ENCODE results near the gene CALY.
"Not testable (repeated sequence)": the region's sequence is repeated elsewhere in the genome, so short reads cannot be mapped to it uniquely, and the experiment has no call there.

CALY gene

GRCh38 chr10:133370030-133370786 lies 33.5 kb upstream of the CALY start:
- Histone ChIP-seq H3K4me3 (ENCODE audit: insufficient read depth in 1 of 2, low read depth in 1 of 2, low read length in 2 of 2) (no peak overlapping the region), H3K27me3 (ENCODE audit: control insufficient read depth in 1 of 2, insufficient read depth in 1 of 2, low read length in 2 of 2) (no peaks in the 10 kb centered on the region), H3K4me1 (ENCODE audit: control insufficient read depth, insufficient read depth, low read depth, low read length) (peaks cover 14% of the 10 kb centered on the region), H3K27ac (ENCODE audit: low read length, poor library complexity, severe bottlenecking) (no peak overlapping the region), H3K18ac (ENCODE audit: low read depth in 1 of 2, low read length in 2 of 2) (no peak overlapping the region), H3K23ac (ENCODE audit: low read length in 2 of 2) (no peak overlapping the region), H2BK12ac (ENCODE audit: low read length in 2 of 2) (no peak overlapping the region), H3K9me3 (ENCODE audit: control insufficient read depth, low read length) (no peaks in the 10 kb centered on the region), H3K14ac (ENCODE audit: low read length in 2 of 2) (no peak overlapping the region), H3K4ac (ENCODE audit: low read depth in 1 of 2, low read length in 2 of 2) (no peak overlapping the region), H2BK15ac (ENCODE audit: low read depth, poor library complexity, severe bottlenecking) (no peak overlapping the region), H2BK5ac (ENCODE audit: low read depth, low read length, poor library complexity, severe bottlenecking) (no peak overlapping the region), H3K36me3 (ENCODE audit: control insufficient read depth in 1 of 2, insufficient read depth in 2 of 2, low read depth in 1 of 2, low read length in 2 of 2) (peaks cover 49 to 57% of the 10 kb centered on the region in 2 experiments), H2AK5ac (ENCODE audit: low read length, severe bottlenecking) (no peak overlapping the region), H2BK120ac (ENCODE audit: low read depth, low read length) (no peak overlapping the region), H3K4me2 (ENCODE audit: low read length, poor library complexity, severe bottlenecking) (no peak overlapping the region), H3K79me1 (replicated peaks; ENCODE audit: low read length, poor library complexity, severe bottlenecking) (peaks cover 40% of the 10 kb centered on the region), H2AFZ (ENCODE audit: low read depth, low read length) (no peak overlapping the region), H4K8ac (ENCODE audit: low read length) (no peak overlapping the region), H4K91ac (ENCODE audit: low read length) (peak overlapping the region; percentile 46), H3K9ac (ENCODE audit: low read length) (no peak overlapping the region)
- DNase-seq, result no peak
- WGBS, result 97% methylated on average over 24 of the region's 24 CpGs

GRCh38 chr10:133368153-133368552 lies 31.5 kb upstream of the CALY start:
- Histone ChIP-seq H4K8ac (ENCODE audit: low read length) (no peak overlapping the region), H2BK120ac (ENCODE audit: low read depth, low read length) (no peak overlapping the region), H4K91ac (ENCODE audit: low read length) (no peak overlapping the region), H2AK5ac (ENCODE audit: low read length, severe bottlenecking) (no peak overlapping the region), H3K27me3 (ENCODE audit: control insufficient read depth in 1 of 2, insufficient read depth in 1 of 2, low read length in 2 of 2) (no peaks in the 10 kb centered on the region), H2AFZ (ENCODE audit: low read depth, low read length) (no peak overlapping the region), H3K4ac (ENCODE audit: low read depth in 1 of 2, low read length in 2 of 2) (no peak overlapping the region), H2BK5ac (ENCODE audit: low read depth, low read length, poor library complexity, severe bottlenecking) (no peak overlapping the region), H3K9me3 (ENCODE audit: control insufficient read depth, low read length) (no peaks in the 10 kb centered on the region), H3K23ac (ENCODE audit: low read length in 2 of 2) (no peak overlapping the region), H2BK15ac (ENCODE audit: low read depth, poor library complexity, severe bottlenecking) (no peak overlapping the region), H3K4me1 (ENCODE audit: control insufficient read depth, insufficient read depth, low read depth, low read length) (peaks cover 14% of the 10 kb centered on the region), H3K36me3 (ENCODE audit: control insufficient read depth in 1 of 2, insufficient read depth in 2 of 2, low read depth in 1 of 2, low read length in 2 of 2) (peaks cover 65 to 69% of the 10 kb centered on the region in 2 experiments), H3K14ac (ENCODE audit: low read length in 2 of 2) (no peak overlapping the region), H3K18ac (ENCODE audit: low read depth in 1 of 2, low read length in 2 of 2) (no peak overlapping the region), H3K9ac (ENCODE audit: low read length) (no peak overlapping the region), H2BK12ac (ENCODE audit: low read length in 2 of 2) (no peak overlapping the region), H3K4me2 (ENCODE audit: low read length, poor library complexity, severe bottlenecking) (no peak overlapping the region), H3K27ac (ENCODE audit: low read length, poor library complexity, severe bottlenecking) (no peak overlapping the region), H3K79me1 (replicated peaks; ENCODE audit: low read length, poor library complexity, severe bottlenecking) (peaks cover 40% of the 10 kb centered on the region), H3K4me3 (ENCODE audit: insufficient read depth in 1 of 2, low read depth in 1 of 2, low read length in 2 of 2) (no peak overlapping the region)
- 99% methylated on average over 7 of the region's 7 CpGs for WGBS
- DNase-seq, result no peak

GRCh38 chr10:133367461-133367860 lies 30.8 kb upstream of the CALY start:
- Histone ChIP-seq H3K4me1 (ENCODE audit: control insufficient read depth, insufficient read depth, low read depth, low read length) (peaks cover 12% of the 10 kb centered on the region), H3K36me3 (ENCODE audit: control insufficient read depth in 1 of 2, insufficient read depth in 2 of 2, low read depth in 1 of 2, low read length in 2 of 2) (peaks cover 72 to 76% of the 10 kb centered on the region in 2 experiments), H3K79me1 (replicated peaks; ENCODE audit: low read length, poor library complexity, severe bottlenecking) (peaks cover 40% of the 10 kb centered on the region)
- not testable (repeated sequence) for H2BK12ac ChIP-seq (ENCODE audit: low read length in 2 of 2); H2BK5ac ChIP-seq (ENCODE audit: low read depth, low read length, poor library complexity, severe bottlenecking); H2BK15ac ChIP-seq (ENCODE audit: low read depth, poor library complexity, severe bottlenecking); H3K14ac ChIP-seq (ENCODE audit: low read length in 2 of 2); H3K4ac ChIP-seq (ENCODE audit: low read depth in 1 of 2, low read length in 2 of 2); H3K27me3 ChIP-seq (ENCODE audit: control insufficient read depth in 1 of 2, insufficient read depth in 1 of 2, low read length in 2 of 2); DNase-seq; H3K4me3 ChIP-seq (ENCODE audit: insufficient read depth in 1 of 2, low read depth in 1 of 2, low read length in 2 of 2); H4K91ac ChIP-seq (ENCODE audit: low read length); H3K9me3 ChIP-seq (ENCODE audit: control insufficient read depth, low read length); H2AK5ac ChIP-seq (ENCODE audit: low read length, severe bottlenecking); H2AFZ ChIP-seq (ENCODE audit: low read depth, low read length); H3K27ac ChIP-seq (ENCODE audit: low read length, poor library complexity, severe bottlenecking); H3K4me2 ChIP-seq (ENCODE audit: low read length, poor library complexity, severe bottlenecking); H3K23ac ChIP-seq (ENCODE audit: low read length in 2 of 2); H3K18ac ChIP-seq (ENCODE audit: low read depth in 1 of 2, low read length in 2 of 2); H3K9ac ChIP-seq (ENCODE audit: low read length); H4K8ac ChIP-seq (ENCODE audit: low read length); H2BK120ac ChIP-seq (ENCODE audit: low read depth, low read length)
- WGBS, result no CpG with 5 or more reads among the region's 7 CpGs

GRCh38 chr10:133366751-133367150 lies 30.1 kb upstream of the CALY start:
- Histone ChIP-seq H2BK12ac (ENCODE audit: low read length in 2 of 2) (no peak overlapping the region), H3K23ac (ENCODE audit: low read length in 2 of 2) (no peak overlapping the region)
- 96% methylated on average over 13 of the region's 13 CpGs for WGBS

More at GRCh38 chr10:133366751-133367150, 30.1 kb upstream of the CALY start:
- Histone ChIP-seq H2AK5ac (ENCODE audit: low read length, severe bottlenecking) (no peak overlapping the region), H3K27ac (ENCODE audit: low read length, poor library complexity, severe bottlenecking) (no peak overlapping the region), H4K91ac (ENCODE audit: low read length) (no peak overlapping the region), H3K4me2 (ENCODE audit: low read length, poor library complexity, severe bottlenecking) (no peak overlapping the region), H3K79me1 (replicated peaks; ENCODE audit: low read length, poor library complexity, severe bottlenecking) (peaks cover 35% of the 10 kb centered on the region), H3K27me3 (ENCODE audit: control insufficient read depth in 1 of 2, insufficient read depth in 1 of 2, low read length in 2 of 2) (no peaks in the 10 kb centered on the region), H3K4me1 (ENCODE audit: control insufficient read depth, insufficient read depth, low read depth, low read length) (peaks cover 6% of the 10 kb centered on the region), H2BK15ac (ENCODE audit: low read depth, poor library complexity, severe bottlenecking) (no peak overlapping the region), H3K4me3 (ENCODE audit: insufficient read depth in 1 of 2, low read depth in 1 of 2, low read length in 2 of 2) (no peak overlapping the region), H3K4ac (ENCODE audit: low read depth in 1 of 2, low read length in 2 of 2) (no peak overlapping the region), H3K9me3 (ENCODE audit: control insufficient read depth, low read length) (no peaks in the 10 kb centered on the region), H3K14ac (ENCODE audit: low read length in 2 of 2) (no peak overlapping the region), H4K8ac (ENCODE audit: low read length) (no peak overlapping the region), H2AFZ (ENCODE audit: low read depth, low read length) (no peak overlapping the region), H3K9ac (ENCODE audit: low read length) (no peak overlapping the region), H2BK5ac (ENCODE audit: low read depth, low read length, poor library complexity, severe bottlenecking) (no peak overlapping the region), H3K36me3 (ENCODE audit: control insufficient read depth in 1 of 2, insufficient read depth in 2 of 2, low read depth in 1 of 2, low read length in 2 of 2) (peaks cover 79 to 80% of the 10 kb centered on the region in 2 experiments), H2BK120ac (ENCODE audit: low read depth, low read length) (no peak overlapping the region), H3K18ac (ENCODE audit: low read depth in 1 of 2, low read length in 2 of 2) (no peak overlapping the region)
- no peak for DNase-seq
